ENCODE measurements around the gene ARFGEF2. TPM values are rescaled to one million over a fixed set of nuclear protein-coding genes. Genes with fewer than 3 reads are reported as not detected.
"Not testable (repeated sequence)": the region's sequence is repeated elsewhere in the genome, so short reads cannot be mapped to it uniquely, and the experiment has no call there.

The ARFGEF2 gene
- total RNA-seq, 6 experiments from 2014 or later: 23.4 to 30.0 (median 26.9) TPM

DNA sequence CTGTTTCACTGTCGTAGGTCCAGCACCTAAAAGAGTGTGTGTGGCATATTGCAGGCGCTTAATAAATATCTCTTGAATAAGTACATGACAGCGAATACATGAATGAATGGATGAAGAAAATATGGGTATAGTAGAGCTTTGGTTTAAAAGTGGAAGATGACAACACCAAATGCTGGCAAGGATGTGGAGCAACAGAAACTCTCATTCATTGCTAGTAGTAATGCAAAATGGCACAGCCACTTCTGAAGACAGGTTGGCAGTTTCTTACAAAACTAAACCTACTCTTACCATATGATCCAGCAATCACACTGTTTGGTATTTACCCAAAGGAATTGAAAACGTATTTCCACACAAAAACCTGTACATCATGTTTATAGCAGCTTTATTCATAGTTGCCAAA, 36.3 kb upstream of the ARFGEF2 start:
- WGBS (ENCODE audit: insufficient coverage, low coverage, low lambda C conversion rate, missing lambda C conversion rate): 75% methylated on average over 4 of the region's 4 CpGs
- no peak for TF ChIP-seq POLR2A (IDR thresholded peaks at IDR 0.05)
- TF ChIP-seq, protein P1, sequence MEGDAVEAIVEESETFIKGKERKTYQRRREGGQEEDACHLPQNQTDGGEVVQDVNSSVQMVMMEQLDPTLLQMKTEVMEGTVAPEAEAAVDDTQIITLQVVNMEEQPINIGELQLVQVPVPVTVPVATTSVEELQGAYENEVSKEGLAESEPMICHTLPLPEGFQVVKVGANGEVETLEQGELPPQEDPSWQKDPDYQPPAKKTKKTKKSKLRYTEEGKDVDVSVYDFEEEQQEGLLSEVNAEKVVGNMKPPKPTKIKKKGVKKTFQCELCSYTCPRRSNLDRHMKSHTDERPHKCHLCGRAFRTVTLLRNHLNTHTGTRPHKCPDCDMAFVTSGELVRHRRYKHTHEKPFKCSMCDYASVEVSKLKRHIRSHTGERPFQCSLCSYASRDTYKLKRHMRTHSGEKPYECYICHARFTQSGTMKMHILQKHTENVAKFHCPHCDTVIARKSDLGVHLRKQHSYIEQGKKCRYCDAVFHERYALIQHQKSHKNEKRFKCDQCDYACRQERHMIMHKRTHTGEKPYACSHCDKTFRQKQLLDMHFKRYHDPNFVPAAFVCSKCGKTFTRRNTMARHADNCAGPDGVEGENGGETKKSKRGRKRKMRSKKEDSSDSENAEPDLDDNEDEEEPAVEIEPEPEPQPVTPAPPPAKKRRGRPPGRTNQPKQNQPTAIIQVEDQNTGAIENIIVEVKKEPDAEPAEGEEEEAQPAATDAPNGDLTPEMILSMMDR (IDR thresholded peaks at IDR 0.05): no peak
- ATAC-seq (no peak), DNase-seq (no peak)
- Histone ChIP-seq H3K9me3 (no peaks in the 10 kb centered on the region), H3K36me3 (no peaks in the 10 kb centered on the region), H3K4me1 (no peaks in the 10 kb centered on the region), H3K27ac (no peak overlapping the region), H3K4me3 (no peak overlapping the region), H3K27me3 (no peaks in the 10 kb centered on the region)
- intact Hi-C loops (cut with DNase I): no loop called here

DNA sequence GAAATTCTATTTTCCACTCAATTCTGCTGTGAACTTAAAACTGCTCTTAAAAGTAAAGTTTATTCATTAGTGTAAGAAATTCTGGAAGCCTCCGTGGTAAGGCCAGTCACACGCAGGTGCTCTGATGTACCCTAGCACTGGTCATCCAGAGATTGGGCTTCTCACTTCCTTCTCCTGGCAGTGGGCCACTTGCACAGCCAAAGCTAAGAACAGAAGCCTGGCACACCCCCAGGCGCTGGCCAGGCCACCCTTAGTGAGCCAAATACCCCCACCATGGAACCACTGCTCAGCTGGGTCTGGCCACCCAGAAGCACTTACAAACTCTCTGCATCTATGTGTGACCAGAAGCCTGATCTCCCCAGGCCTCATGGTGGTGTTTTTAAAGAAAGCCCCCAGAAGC, 35.3 kb upstream of the ARFGEF2 start:
- H3K4me1 ChIP-seq: no peaks in the 10 kb centered on the region
- TF ChIP-seq, protein P1 (IDR thresholded peaks at IDR 0.05): no peak
- no peak for TF ChIP-seq POLR2A (IDR thresholded peaks at IDR 0.05)

DNA sequence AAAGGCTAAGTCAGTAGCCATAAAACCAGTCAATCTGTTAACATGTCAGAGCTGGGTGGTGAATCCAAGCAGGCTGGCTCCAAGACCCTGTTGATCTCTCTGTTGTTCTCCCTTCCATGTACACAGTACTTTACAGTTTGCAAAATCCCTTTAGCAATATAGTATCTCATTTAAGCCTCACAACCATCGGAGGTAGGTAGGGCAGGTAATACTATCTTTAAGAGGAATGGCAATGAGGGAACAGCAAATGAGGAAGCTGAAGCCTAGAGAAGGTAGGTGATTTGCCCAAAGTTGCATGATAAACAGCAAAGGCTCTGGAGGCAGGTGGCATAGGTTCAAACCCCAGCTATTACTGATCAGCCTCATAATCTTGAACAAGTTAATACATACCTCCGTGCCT, 34.7 kb upstream of the ARFGEF2 start:
- ATAC-seq (no peak), DNase-seq (no peak)
- Histone ChIP-seq H3K27me3 (no peaks in the 10 kb centered on the region), H3K27ac (no peak overlapping the region), H3K4me1 (no peaks in the 10 kb centered on the region), H3K4me3 (no peak overlapping the region), H3K36me3 (no peaks in the 10 kb centered on the region), H3K9me3 (no peaks in the 10 kb centered on the region)
- intact Hi-C loops (cut with DNase I): no loop called here
- WGBS (ENCODE audit: insufficient coverage, low coverage, low lambda C conversion rate, missing lambda C conversion rate): 60% methylated on average over 2 of the region's 2 CpGs
- TF ChIP-seq POLR2A (IDR thresholded peaks at IDR 0.05): no peak
- TF ChIP-seq, protein P1 (IDR thresholded peaks at IDR 0.05): no peak

More for the DNA sequence above, 35.3 kb upstream of the ARFGEF2 start:
- Histone ChIP-seq H3K27me3 (no peaks in the 10 kb centered on the region), H3K36me3 (no peaks in the 10 kb centered on the region), H3K27ac (no peak overlapping the region), H3K9me3 (no peaks in the 10 kb centered on the region), H3K4me3 (no peak overlapping the region)
- DNase-seq (no peak), ATAC-seq (no peak)
- 83% methylated on average over 2 of the region's 3 CpGs for WGBS (ENCODE audit: insufficient coverage, low coverage, low lambda C conversion rate, missing lambda C conversion rate)
- intact Hi-C loops (cut with DNase I): no loop called here

- DNase-seq; H3K27me3 ChIP-seq; H3K4me1 ChIP-seq; H3K27ac ChIP-seq; H3K36me3 ChIP-seq; ATAC-seq; H3K9me3 ChIP-seq; H3K4me3 ChIP-seq; intact Hi-C loops (cut with DNase I): not testable (repeated sequence)
- 52% methylated on average over 2 of the region's 6 CpGs for WGBS (ENCODE audit: insufficient coverage, low coverage, low lambda C conversion rate, missing lambda C conversion rate)
Observed at GRCh38 chr20:48888517-48888916, 33.0 kb upstream of the ARFGEF2 start.

DNA sequence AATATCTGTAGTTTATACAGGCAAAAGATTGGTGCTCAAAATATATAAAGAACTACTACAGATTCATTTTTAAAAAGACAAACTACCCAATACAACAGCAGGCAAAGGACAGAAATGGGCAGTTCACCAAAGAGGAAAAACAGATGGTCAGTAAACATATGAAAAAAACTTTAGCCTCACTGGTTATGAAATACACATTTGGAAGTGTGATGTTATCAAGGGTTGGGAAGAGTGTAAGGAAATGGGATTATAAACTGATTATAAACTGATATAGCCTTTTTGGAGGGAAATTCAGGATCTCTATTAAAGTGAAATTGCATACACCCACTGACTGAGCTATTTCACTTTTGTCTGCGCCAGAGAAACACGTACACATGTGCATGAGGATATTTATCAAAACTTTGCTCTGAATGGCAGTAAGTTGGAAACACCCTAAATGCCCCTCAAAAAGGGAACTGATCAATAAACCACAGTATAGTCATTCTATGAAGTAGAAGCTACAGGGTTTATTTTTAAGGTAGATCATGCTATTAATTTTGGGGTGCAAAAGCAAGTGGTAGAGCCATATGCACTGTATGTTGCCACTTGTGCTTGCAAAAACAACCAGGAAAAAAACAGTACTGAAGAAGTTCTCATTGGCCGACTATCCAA, 32.2 kb upstream of the ARFGEF2 start:
- Histone ChIP-seq H3K36me3 (no peaks in the 10 kb centered on the region), H3K9me3 (no peaks in the 10 kb centered on the region), H3K4me1 (no peaks in the 10 kb centered on the region), H3K27ac (no peak overlapping the region), H3K27me3 (no peaks in the 10 kb centered on the region), H3K4me3 (no peak overlapping the region)
- no peak for DNase-seq
- TF ChIP-seq, protein P1 (IDR thresholded peaks at IDR 0.05): no peak
- TF ChIP-seq POLR2A (IDR thresholded peaks at IDR 0.05): no peak
- 47% methylated on average over 2 of the region's 3 CpGs for WGBS (ENCODE audit: insufficient coverage, low coverage, low lambda C conversion rate, missing lambda C conversion rate)
- intact Hi-C loops (cut with DNase I): no loop called here
- ATAC-seq: no peak
